Fibroblast of peridontal ligament (primary cell): ENCODE results near the gene DYNLL1.
"Not testable (repeated sequence)": the region's sequence is repeated elsewhere in the genome, so short reads cannot be mapped to it uniquely, and the experiment has no call there.

Source experiments
- DNase-seq: peaks from one replicate; pipeline ENCODE4 v3.0.0-alpha.2; 2010; ENCODE audit errors: extremely low read depth

The DYNLL1 gene

DNA sequence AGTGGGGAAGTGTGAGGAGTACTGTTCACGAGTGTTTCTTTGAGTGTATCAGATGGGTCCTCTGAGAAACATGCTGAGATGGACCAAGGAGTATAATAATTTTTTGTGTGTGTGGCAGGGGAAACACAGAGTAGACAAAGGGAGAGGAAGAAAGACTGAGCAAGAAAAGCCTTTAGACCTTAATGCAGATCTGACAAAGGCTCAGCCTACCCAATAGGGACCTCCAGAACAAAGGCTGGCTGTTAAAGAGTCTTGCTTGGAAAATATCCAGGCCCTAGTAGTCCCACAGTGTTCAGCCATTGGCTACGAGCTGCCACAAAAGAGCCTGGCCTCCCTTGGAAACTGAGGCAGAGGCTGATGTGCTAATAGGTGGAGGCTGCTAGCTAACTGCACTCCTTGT, 19.6 kb downstream of the DYNLL1 start:
- DNase-seq: no peak

DNA sequence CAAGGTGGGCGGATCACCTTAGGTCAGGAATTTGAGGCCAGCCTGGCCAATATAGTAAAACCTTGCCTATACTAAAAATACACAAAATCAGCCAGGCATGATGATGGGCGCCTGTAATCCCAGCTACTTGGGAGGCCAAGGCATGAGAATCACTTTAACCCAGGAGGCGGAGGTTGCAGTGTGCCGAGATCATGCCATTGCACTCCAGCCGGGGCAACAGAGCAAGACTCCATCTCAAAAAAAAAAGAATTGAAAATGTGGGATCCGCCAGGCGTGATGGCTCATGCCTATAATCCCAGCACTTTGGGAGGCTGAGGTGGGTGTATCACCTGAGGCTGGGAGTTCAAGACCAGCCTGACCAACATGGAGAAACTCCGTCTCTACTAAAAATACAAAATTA, 23.4 kb downstream of the DYNLL1 start:
- not testable (repeated sequence) for DNase-seq

DNA sequence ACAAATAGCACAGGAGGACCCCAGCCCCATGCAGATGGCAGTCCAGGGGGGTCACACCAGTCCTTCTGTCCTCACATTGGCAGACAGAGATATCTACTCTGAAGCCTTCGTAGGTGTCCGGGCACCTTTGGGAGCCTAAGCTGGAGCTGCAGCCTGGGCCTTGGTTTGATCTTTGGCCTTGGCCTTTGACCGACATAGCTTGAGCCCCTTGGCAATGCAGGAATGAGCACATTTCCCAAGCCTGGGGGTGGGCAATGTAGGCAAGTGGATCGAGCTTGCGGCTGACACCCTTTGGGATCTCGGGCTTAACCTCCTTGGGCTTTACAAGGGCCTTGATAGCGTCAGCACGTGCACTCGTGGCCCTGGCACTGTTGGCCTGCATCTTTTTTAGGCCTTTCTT, 26.7 kb downstream of the DYNLL1 start:
- DNase-seq: no peak

DNA sequence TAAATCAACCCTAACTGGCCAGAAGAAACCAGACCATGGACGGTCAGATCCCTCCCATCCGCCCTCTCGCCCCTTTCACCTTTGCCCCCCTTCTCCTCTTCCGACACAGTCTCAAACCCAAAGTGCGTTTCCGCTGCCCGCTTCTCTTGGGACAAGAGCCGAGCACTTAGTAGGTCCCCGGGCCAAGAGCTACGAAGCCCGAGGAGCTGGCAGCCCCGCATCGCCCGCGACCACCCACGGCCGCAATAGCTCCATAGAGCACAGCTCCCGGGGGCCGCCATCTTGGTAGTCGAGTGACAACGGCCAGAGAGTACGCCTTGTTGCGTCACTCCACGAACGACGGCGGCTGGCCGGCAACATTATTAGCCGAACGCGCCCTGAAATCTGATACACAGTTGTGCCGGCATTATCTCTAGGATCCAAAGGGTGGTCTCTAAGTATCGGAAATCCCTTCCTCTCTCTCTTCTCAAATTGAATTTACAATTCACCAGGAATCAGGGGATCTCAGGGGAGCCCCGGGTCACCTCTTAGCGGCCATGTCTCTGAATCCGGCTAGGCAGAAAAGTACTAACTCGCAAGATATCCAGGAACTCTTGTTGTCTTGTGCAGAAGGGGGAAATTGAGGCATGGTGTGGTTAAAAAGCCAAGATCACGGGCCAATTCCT, 33.1 kb downstream of the DYNLL1 start, which contains the start of gene COQ5:
Gene COQ5, minus strand, starts transcription at position 298 of the 665 bp plus-strand sequence. Its CDS starts 17 bp downstream, at position 281.
- peak; percentile 84 for DNase-seq

DNA sequence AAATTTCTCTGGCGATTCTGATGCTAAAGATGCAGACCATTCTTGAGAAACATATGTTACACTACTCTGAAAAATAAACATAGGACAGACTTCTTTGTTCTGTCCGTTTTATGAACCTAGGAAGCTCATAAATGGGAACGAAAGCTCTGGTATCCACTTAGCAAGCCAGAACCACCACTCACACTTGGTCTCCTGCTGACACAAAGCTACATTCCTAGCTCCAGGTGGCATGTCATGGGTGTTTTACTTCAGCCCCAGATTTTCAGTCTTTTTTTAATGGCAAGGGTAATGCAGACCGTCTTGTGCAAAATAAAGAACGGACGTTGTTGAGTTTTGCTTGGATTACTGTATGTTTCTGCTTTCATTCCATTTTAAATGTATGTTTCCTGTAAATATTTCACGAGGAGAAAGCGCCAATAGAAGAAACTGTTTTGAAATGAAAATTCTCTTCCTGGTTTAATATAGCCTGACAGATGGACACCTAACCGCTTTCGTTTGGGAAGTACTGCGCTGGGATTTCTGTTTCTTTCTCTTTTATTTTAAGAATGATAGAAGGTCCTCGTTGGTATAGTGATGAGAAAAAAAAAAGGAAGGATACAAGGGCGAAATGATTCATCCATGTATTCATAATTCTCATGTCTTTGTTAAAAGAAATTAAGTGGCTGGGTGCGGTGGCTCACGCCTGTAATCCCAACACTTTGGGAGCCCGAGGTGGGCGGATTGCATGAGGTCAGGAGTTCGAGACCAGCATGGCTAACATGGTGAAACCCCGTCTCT, 33.9 kb downstream of the DYNLL1 start:
- DNase-seq: peak; percentile 46

DNA sequence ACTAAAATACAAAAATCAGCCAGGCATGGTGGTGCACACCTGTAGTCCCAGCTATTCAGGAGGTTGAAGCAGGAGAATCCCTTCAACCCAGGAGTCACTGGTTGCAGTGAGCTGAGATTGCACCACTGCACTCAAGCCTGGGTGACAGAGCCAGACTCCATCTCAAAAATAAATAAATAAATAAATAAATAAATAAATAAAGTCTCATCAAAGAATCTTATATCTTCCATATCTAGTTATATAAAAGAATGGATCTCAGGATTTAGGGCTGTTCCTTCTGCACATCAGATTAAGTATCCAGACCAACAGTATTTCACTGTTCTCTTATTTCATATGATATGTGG, 34.5 kb downstream of the DYNLL1 start:
- not testable (repeated sequence) for DNase-seq

DNA sequence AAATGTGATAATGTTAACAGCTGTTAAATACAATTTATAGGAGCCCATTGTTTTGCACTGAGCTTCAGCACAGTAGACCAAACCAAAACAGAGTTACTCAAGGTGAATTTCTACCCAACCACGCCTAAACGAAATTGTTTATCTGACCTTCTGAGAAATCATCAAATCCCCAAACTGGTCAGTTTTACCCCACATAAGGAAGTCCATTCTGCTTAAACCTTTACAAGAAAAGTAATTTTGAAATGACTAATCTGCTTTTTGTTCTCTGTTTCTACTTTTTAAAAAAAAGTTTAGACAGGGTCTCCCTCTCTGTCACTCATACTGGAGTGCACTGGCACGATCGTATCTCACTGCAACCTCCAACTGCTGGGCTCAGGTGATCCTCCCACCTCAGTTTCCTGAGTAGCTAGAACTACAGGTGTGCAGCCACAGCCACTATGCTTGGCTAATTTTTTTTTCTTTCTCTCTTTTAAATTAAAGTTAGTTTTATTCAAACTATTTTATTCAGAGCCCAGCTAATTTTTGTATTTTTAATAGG, 36.9 kb downstream of the DYNLL1 start:
- DNase-seq: no peak

DNA sequence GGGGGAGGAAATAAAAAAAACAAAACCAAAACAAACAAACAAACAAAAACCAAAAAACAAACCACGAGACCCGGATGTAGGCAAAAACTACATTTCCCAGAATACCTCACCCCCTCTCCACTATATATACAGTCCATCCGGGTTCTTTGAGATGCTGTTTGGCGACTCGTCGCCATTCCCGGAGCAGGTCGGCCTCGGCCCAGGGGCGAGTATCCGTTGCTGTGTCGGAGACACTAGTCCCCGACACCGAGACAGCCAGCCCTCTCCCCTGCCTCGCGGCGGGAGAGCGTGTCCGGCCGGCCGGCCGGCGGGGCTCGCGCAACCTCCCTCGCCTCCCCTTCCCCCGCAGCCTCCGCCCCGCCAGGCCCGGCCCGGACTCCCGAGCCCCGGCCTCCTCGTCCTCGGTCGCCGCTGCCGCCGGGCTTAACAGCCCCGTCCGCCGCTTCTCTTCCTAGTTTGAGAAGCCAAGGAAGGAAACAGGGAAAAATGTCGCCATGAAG, 38.3 kb downstream of the DYNLL1 start, which contains the start of gene RNF10:
Gene RNF10, plus strand, starts transcription at position 154 of the 500 bp plus-strand sequence. CDS start 456 bp downstream, outside the sequence.
- peak; percentile 93 for DNase-seq

DNA sequence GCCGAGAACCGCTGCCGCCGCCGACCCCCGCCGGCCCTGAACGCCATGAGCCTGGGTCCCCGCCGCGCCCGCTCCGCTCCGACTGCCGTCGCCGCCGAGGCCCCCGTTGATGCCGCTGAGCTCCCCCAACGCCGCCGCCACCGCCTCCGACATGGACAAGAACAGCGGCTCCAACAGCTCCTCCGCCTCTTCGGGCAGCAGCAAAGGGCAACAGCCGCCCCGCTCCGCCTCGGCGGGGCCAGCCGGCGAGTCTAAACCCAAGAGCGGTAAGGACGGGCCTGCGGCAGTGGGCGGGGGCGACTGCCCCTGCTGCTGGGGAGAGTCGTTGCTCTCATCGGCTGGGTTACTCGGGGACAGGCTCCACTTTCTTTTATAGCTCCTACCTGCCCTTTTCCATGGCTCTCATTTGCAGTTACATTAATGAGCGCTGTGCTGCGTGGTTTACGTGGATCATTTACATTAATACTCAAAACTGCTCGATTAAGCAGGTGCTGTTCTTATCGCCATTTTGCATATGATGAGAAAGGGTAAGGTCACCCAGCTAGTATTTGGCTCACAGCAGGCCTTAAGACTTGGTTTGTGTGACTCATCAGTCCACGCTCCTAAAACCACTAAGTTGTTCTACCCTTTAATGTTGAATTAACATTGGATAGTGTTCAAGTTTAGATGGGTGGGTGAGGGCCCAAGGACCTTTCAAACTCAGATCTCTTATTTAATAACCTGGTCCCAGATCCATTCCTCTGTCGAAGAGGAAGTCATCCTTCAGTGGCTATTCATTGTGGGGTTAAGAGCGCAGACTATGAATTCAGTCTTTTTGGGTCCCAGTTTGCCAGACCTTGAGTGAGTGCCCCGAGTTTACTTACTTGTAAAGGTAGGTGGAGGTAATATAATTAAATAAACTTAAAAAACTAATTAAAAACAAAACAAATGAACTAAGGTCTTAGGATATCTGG, 39.1 kb downstream of the DYNLL1 start:
- peak; percentile 85 for DNase-seq

DNA sequence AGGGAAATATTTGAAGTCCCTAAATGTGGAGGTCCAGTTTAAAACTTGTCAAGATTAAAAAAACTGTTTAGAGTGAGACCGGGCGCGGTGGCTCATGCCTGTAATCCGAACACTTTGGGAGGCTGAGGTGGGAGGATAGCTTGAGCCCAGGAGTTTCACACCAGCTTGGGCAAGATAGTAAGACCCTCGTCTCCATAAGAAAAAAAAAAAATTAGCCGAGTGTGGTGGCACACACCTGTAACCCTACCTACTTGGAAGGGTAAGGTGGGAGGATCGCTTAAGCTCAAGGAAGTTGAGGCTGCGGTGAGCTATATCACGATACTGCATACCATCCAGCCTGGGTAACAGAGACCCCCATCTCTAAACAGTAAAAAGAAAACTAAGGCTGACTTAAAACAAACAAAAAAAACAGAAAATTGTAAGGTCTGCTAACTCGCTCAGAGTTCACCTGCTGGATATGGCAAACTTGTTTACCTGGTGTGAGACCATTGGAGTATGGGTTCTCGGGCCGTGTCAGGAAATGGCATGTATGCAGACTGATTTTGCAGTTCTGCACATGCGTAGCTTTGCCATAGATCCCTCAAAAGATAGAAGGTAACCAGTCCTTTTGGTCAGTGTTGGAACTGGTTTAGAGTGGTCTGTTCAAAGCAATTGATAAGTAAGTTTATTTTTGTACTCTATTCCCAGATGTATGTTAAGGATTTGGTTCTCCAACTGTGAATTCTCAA, 40.3 kb downstream of the DYNLL1 start:
- no peak for DNase-seq

DNA sequence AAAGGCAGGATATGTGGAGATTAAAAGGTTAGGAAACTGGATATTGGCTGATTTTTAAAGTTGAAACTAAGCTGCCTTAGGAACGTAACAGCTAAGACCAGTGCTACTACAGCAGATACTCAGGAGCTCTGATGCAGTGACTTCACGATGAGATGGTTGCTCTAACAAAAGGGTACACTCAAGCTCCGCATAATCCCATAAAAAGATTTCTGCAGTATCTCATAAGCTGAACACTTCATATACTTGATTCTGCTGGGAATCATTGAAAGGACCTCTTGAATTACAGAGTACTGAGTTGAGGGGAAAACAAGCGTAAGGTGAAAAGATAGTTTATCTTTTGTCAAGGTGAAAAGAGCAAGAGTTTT, 41.9 kb downstream of the DYNLL1 start:
- DNase-seq: no peak

DNA sequence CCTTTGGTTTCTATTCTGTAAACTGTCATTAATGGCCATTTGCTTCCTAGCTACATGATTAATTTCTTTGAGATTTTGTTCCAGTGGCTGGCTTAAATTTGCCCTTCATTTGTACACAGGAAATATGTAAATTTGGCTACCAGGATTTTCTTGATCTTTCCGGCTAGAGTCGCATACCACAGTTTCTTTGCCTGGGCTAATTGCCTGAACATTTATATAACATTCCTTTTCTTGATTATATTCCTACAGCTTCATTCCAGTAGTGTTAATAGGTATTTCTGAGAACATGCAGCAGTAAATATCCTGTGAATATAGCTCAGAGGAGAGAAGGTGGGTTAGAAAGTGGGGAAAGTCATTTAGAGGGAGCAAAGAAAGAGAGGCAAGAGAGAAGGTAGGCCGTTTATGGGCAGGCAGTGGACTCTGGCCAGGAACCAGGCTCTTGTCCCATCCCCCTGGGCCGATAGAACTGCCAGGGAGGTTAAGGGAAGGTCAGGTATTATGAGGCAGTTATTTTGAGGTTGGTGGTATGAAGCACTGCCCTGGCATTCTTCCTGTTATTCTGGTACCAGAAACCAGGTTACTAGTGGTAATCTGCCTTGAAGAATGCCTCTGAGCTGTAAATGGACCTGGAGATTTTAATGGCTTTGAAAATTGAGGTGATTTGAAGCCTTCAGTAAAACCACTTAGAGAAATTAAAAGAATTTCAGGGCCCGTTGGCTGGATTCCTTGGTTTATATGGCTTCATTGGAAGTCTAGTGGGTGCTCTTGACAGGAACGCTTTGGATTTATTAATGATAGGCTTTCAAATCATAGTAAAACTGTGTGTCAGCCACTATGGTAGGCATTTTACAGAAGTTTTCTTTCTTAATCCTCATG, 42.6 kb downstream of the DYNLL1 start:
- DNase-seq: peak; percentile 40

DNA sequence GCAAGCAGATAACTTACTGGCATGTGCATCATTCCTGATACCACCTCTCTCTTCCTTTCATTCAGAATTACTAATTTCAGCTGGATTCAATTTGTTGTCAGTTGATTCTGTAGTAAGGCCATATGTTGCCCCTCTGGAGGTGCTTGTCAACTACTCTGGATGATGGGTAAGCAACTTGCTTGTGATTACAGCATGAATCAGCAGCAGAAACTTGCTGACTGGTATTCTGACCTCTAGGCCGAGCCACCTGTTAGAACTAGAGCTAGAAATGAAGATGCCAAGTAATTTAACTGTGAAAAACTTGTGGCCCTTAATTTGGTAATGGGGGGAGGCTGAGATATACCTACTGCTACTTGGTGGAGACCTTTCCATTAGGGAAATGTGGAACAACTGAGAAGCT, 43.4 kb downstream of the DYNLL1 start:
- peak; percentile 36 for DNase-seq

DNA sequence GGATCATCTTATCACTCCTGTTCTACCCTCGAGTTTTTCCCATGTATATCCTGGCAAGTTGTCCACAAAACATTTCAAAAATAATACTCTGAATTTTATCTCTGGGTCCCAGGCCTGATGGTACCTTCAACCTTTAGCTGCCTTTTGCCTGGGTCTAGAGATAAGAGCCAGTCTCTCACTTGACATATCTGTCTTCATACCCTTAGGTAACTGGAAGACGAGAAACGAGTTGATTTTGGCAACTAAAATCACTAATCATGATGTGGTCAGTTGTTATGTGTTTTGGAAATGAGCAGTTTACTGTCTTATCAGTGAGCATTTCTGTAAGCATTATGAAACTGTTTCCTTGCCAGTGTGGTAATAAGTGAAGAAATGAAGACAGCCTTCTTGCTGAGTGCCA, 44.5 kb downstream of the DYNLL1 start:
- DNase-seq: peak; percentile 49

DNA sequence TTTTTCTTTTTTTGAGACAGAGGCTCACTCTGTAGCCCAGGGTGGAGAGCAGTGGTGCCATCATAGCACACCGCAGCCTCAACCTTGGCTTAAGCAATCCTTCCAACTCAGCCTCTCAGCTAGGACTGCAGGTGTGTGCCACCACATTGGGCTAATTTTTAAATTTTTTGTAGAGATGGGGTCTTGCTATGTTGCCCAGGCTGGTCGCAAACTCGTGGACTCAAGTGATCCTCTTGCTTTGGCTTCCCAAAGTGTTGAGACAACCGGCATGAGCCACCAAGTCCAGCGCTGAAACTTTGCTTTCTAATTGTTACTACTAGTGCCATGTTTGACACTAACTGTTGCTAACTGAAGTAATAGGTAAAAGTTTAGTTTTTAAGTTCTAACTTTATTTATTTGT, 46.3 kb downstream of the DYNLL1 start:
- DNase-seq: no peak

DNA sequence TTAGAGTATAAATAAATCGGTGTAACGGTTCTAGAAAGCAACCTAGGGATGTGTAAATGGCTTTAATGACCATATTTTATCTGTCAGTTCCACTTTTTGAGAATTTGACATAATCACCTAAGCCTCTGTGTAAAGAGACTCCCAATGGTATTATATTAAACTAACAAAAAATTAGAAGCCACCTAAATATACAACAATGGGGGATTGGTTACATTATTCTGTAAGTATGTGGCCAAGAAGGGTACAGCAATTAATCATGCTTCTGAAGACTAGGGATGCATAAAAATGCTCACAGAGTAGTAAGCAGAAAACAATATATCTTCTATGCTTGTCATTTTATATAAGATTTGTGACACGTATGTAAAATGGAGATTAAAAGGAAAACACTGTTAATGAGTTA, 48.8 kb downstream of the DYNLL1 start:
- no peak for DNase-seq

DNA sequence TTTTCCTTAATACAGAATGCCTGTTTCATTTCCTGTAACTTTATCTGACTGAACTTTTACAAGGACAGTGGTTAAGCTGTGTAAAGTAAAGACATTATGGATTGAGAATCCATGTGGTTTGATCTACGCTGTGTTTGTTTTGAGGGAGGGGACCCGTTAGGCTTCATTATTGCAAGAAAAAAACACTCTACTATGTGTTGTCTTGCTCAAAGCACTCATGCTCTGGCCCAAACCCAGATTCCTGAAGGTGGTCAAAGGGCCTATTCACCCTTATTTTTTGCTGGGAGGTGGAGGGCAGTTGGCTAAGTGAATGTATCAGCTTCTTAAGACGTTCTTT, 50.1 kb downstream of the DYNLL1 start:
- no peak for DNase-seq
